ENCODE measurements around the gene RPSA. TPM values are rescaled to one million over a fixed set of nuclear protein-coding genes. Genes with fewer than 3 reads are reported as not detected.
"Not testable (repeated sequence)": the region's sequence is repeated elsewhere in the genome, so short reads cannot be mapped to it uniquely, and the experiment has no call there.

RPSA gene
- total RNA-seq, 2 experiments from 2014 or later = 1,930 to 1,974 TPM

GRCh38 chr3:39449796-39450195 lies 43.3 kb downstream of the RPSA start:
- Mint-ChIP-seq H3K27ac (no peak overlapping the region), H3K9me3 (no peaks in the 10 kb centered on the region), H3K27me3 (peaks cover 10% of the 10 kb centered on the region), H3K4me3 (no peak overlapping the region), H3K4me1 (ENCODE audit: low read depth) (no peaks in the 10 kb centered on the region), H3K36me3 (ENCODE audit: low read depth) (no peaks in the 10 kb centered on the region)
- ATAC-seq (ENCODE audit: poor library complexity) (no peak), DNase-seq (no peak)
- CTCF ChIA-PET = no interaction called here
- no peak for TF ChIP-seq CTCF (IDR thresholded peaks at IDR 0.05)
- Histone ChIP-seq H3K9me3 (ENCODE audit: control insufficient read depth in 1 of 2, insufficient read depth in 1 of 2, low read length in 2 of 2) (no peaks in the 10 kb centered on the region), H3K27me3 (ENCODE audit: control insufficient read depth in 1 of 2, insufficient read depth in 2 of 2, low read length in 2 of 2) (peaks cover 0 to 9% of the 10 kb centered on the region in 2 experiments), H3K4me1 (ENCODE audit: insufficient read depth, low read length) (peaks cover 2% of the 10 kb centered on the region), H3K27ac (ENCODE audit: low read depth in 1 of 2, low read length in 2 of 2) (no peak overlapping the region), H3K36me3 (ENCODE audit: insufficient read depth, low read length) (no peaks in the 10 kb centered on the region), H3K4me3 (ENCODE audit: low read length) (no peak overlapping the region)
- POLR2A ChIA-PET = no interaction called here
- intact Hi-C loops (cut with DNase I, micrococcal nuclease) = loop anchor here (5.0 to 10.0 kb wide), 3 partner anchors 42 to 725 kb away; partner anchors contain the start of gene RPSA (in 1 of the 2)

- H3K27me3 ChIP-seq (ENCODE audit: control insufficient read depth in 1 of 2, insufficient read depth in 2 of 2, low read length in 2 of 2) = peaks cover 3 to 9% of the 10 kb centered on the region in 2 experiments
- Mint-ChIP-seq H3K4me1 (ENCODE audit: low read depth) (no peaks in the 10 kb centered on the region), H3K27ac (no peak overlapping the region), H3K4me3 (no peak overlapping the region), H3K36me3 (ENCODE audit: low read depth) (no peaks in the 10 kb centered on the region), H3K9me3 (no peaks in the 10 kb centered on the region), H3K27me3 (peaks cover 31% of the 10 kb centered on the region)
- no peak overlapping the region for H3K27ac ChIP-seq (ENCODE audit: low read depth in 1 of 2, low read length in 2 of 2)
- H3K4me3 ChIP-seq (ENCODE audit: low read length) = no peak overlapping the region
- intact Hi-C loops (cut with DNase I, micrococcal nuclease) = no loop called here
- no peaks in the 10 kb centered on the region for H3K4me1 ChIP-seq (ENCODE audit: insufficient read depth, low read length)
- ATAC-seq (ENCODE audit: poor library complexity) = no peak
- no peaks in the 10 kb centered on the region for H3K36me3 ChIP-seq (ENCODE audit: insufficient read depth, low read length)
- TF ChIP-seq CTCF (IDR thresholded peaks at IDR 0.05) = no peak
- no peaks in the 10 kb centered on the region for H3K9me3 ChIP-seq (ENCODE audit: control insufficient read depth in 1 of 2, insufficient read depth in 1 of 2, low read length in 2 of 2)
- no peak for DNase-seq
- POLR2A ChIA-PET = no interaction called here
- CTCF ChIA-PET = no interaction called here
These were observed 46.6 kb downstream of the RPSA start for GRCh38 chr3:39453134-39453533.

- H3K36me3 Mint-ChIP-seq (ENCODE audit: low read depth); H3K27ac Mint-ChIP-seq; H3K4me1 ChIP-seq (ENCODE audit: insufficient read depth, low read length); H3K27me3 ChIP-seq (ENCODE audit: control insufficient read depth in 1 of 2, insufficient read depth in 2 of 2, low read length in 2 of 2); H3K36me3 ChIP-seq (ENCODE audit: insufficient read depth, low read length); ATAC-seq (ENCODE audit: poor library complexity); DNase-seq; H3K27ac ChIP-seq (ENCODE audit: low read depth in 1 of 2, low read length in 2 of 2); H3K9me3 Mint-ChIP-seq; H3K4me3 ChIP-seq (ENCODE audit: low read length); CTCF ChIA-PET; H3K4me3 Mint-ChIP-seq; POLR2A ChIA-PET; H3K4me1 Mint-ChIP-seq (ENCODE audit: low read depth); H3K9me3 ChIP-seq (ENCODE audit: control insufficient read depth in 1 of 2, insufficient read depth in 1 of 2, low read length in 2 of 2); intact Hi-C loops (cut with DNase I, micrococcal nuclease): not testable (repeated sequence)
- peaks cover 37% of the 10 kb centered on the region for H3K27me3 Mint-ChIP-seq
These were observed 47.4 kb downstream of the RPSA start for GRCh38 chr3:39453872-39454271.

- H3K27ac Mint-ChIP-seq = no peak overlapping the region
- ATAC-seq (ENCODE audit: poor library complexity) (no peak), DNase-seq (no peak)
- Histone ChIP-seq H3K36me3 (ENCODE audit: insufficient read depth, low read length) (no peaks in the 10 kb centered on the region), H3K27me3 (ENCODE audit: control insufficient read depth in 1 of 2, insufficient read depth in 2 of 2, low read length in 2 of 2) (peaks cover 3 to 9% of the 10 kb centered on the region in 2 experiments), H3K27ac (ENCODE audit: low read depth in 1 of 2, low read length in 2 of 2) (no peak overlapping the region), H3K4me1 (ENCODE audit: insufficient read depth, low read length) (no peaks in the 10 kb centered on the region), H3K4me3 (ENCODE audit: low read length) (no peak overlapping the region), H3K9me3 (ENCODE audit: control insufficient read depth in 1 of 2, insufficient read depth in 1 of 2, low read length in 2 of 2) (no peaks in the 10 kb centered on the region)
- no peaks in the 10 kb centered on the region for H3K4me1 Mint-ChIP-seq (ENCODE audit: low read depth)
- intact Hi-C loops (cut with DNase I, micrococcal nuclease) = no loop called here
- H3K4me3 Mint-ChIP-seq = no peak overlapping the region
- no peak for TF ChIP-seq CTCF (IDR thresholded peaks at IDR 0.05)
- no peaks in the 10 kb centered on the region for H3K36me3 Mint-ChIP-seq (ENCODE audit: low read depth)
- ChIA-PET POLR2A (no interaction called here), CTCF (no interaction called here)
- H3K9me3 Mint-ChIP-seq = no peaks in the 10 kb centered on the region
- H3K27me3 Mint-ChIP-seq = peaks cover 41% of the 10 kb centered on the region
These were observed 48.2 kb downstream of the RPSA start for GRCh38 chr3:39454591-39455217.

Measured in CD4-positive, alpha-beta T cell (primary cell).